ENCODE results near the gene ZNF664. TPM values are rescaled to one million over a fixed set of nuclear protein-coding genes. Genes with fewer than 3 reads are reported as not detected.

The ZNF664 gene
- total and polyA plus RNA-seq, 10 of the 15 experiments (the other 5 are each of a cell fraction or from before 2014, with no cell fraction given) = 1.8 to 65.6 (median 30.8) TPM

DNA sequence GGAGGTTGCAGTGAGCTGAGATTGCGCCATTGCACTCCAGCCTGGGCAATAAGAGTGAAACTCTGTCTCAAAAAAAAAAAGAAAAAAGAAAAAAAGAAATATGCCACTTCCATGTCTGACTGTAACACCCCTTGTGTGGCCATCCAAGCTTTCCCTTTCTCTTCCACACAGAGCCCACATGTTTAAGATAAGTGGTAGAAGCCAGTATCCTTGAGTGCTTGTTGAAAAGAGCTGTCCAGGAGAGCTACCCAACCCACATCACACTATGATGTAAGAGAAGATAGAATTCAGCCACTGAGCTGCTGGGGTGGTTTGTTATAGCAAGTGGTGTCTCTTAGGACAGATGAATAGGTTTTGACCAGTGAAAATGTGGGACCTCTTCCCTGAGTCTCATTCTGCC is 82.1 kb downstream of the ZNF664 start:
- RAD21 ChIA-PET (ENCODE audit: unreplicated experiment) = interaction anchor here (1.3 kb wide), 1 partner anchor 19 kb away, joined by 3 read pairs; no protein-coding TSS in a partner anchor
- SMC1A ChIA-PET (ENCODE audit: uncharacterized antibody, unreplicated experiment) = interaction anchor here (1.3 kb wide), 1 partner anchor 19 kb away, joined by 3 read pairs; no protein-coding TSS in a partner anchor
- Histone ChIP-seq H3K4me3 (no peak overlapping the region), H3K27me3 (replicated peaks in 1 of 2; ENCODE audit: control insufficient read depth in 2 of 2, insufficient read depth in 2 of 2, low read length in 1 of 2) (no peaks in the 10 kb centered on the region), H2AFZ (ENCODE audit: control insufficient read depth, low read depth, low read length) (no peak overlapping the region), H3K27ac (ENCODE audit: control insufficient read depth, insufficient read depth) (no peak overlapping the region), H3K9ac (ENCODE audit: control insufficient read depth, insufficient read depth, low read length) (no peak overlapping the region), H3K79me2 (ENCODE audit: control insufficient read depth, insufficient read depth, low read length) (no peaks in the 10 kb centered on the region), H3K36me3 (ENCODE audit: control insufficient read depth in 2 of 2, insufficient read depth in 2 of 2, low read length in 1 of 2) (no peaks in the 10 kb centered on the region), H3K4me2 (ENCODE audit: control insufficient read depth, insufficient read depth) (no peak overlapping the region), H3K9me3 (replicated peaks; ENCODE audit: control insufficient read depth, insufficient read depth, low read length) (peaks cover 2% of the 10 kb centered on the region; the same call in 1 of the 3 replicates), H3K4me1 (ENCODE audit: control insufficient read depth, insufficient read depth, low read length) (no peaks in the 10 kb centered on the region), H4K20me1 (ENCODE audit: control insufficient read depth, insufficient read depth) (no peaks in the 10 kb centered on the region)
- FAIRE-seq (no peak), ATAC-seq (no peak), DNase-seq (ENCODE audit: low read depth, low spot score) (no peak)
- intact Hi-C loops (cut with micrococcal nuclease; ENCODE audit: unreplicated experiment) (no loop called here), in situ Hi-C loops (cut with MboI) (no loop called here)
- TF ChIP-seq EP300 (IDR thresholded peaks at IDR 0.05; ENCODE audit: borderline replicate concordance in 1 of 2, control insufficient read depth in 1 of 2, low read depth in 2 of 2, low read length in 2 of 2) (no peak), HDAC6 (IDR thresholded peaks at IDR 0.05; ENCODE audit: unreplicated experiment) (no peak), TBL1XR1 (IDR thresholded peaks at IDR 0.05; ENCODE audit: low read depth, low read length) (no peak), ZZZ3 (IDR thresholded peaks at IDR 0.05; ENCODE audit: control insufficient read depth, insufficient read length, low read depth) (no peak), NFXL1 (IDR thresholded peaks at IDR 0.05; ENCODE audit: borderline replicate concordance) (no peak)
- TF ChIP-seq, protein P1, sequence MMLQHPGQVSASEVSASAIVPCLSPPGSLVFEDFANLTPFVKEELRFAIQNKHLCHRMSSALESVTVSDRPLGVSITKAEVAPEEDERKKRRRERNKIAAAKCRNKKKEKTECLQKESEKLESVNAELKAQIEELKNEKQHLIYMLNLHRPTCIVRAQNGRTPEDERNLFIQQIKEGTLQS (IDR thresholded peaks at IDR 0.05; ENCODE audit: borderline replicate concordance, extremely low read depth, low read depth, low read length) = no peak
- TF ChIP-seq, protein P2, sequence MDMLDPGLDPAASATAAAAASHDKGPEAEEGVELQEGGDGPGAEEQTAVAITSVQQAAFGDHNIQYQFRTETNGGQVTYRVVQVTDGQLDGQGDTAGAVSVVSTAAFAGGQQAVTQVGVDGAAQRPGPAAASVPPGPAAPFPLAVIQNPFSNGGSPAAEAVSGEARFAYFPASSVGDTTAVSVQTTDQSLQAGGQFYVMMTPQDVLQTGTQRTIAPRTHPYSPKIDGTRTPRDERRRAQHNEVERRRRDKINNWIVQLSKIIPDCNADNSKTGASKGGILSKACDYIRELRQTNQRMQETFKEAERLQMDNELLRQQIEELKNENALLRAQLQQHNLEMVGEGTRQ (IDR thresholded peaks at IDR 0.05; ENCODE audit: borderline replicate concordance, low read depth, low read length) = no peak
- no CpG with 5 or more reads among the region's 1 CpG for WGBS (ENCODE audit: insufficient coverage, insufficient replicate concordance, low lambda C conversion rate, missing lambda C conversion rate)
- CTCF ChIA-PET = interaction anchor here (1.2 to 1.3 kb wide), 2 partner anchors 18 to 72 kb away, joined by 3 read pairs; no protein-coding TSS in a partner anchor
- POLR2A ChIA-PET = no interaction called here
- no TSS peak for BruUV-seq (replicated peaks)

Data from GM12878 (cell line).